Panc1 (cell line): ENCODE results near the gene TMEM117. TPM values are rescaled to one million over a fixed set of nuclear protein-coding genes. Genes with fewer than 3 reads are reported as not detected.

ENCODE experiments used
- ATAC-seq: fragments of 200-7000 bp; cut with Tn5 transposase; 2 replicates; pipeline ENCODE4 v1.9.1; 2020; ENCODE audit warnings: mild to moderate bottlenecking, moderate library complexity
- BruUV-seq: library from RNA; stranded (reverse); fragments of 400-500 nt; replicated peaks from 2 replicates; lab custom pipeline; 2021; lab: Mats Ljungman, UMichigan
- CTCF ChIA-PET: fragments of 300-600 bp; sonication (Branson Sonifier 250); formaldehyde crosslinking; loops from one replicate; lab custom pipeline; 2022; ENCODE audit warnings: antibody characterized with exemption; lab: Charles Lee
- POLR2A ChIA-PET: fragments of 300-600 bp; sonication (Branson Sonifier 250); formaldehyde crosslinking; loops from one replicate; lab custom pipeline; 2022; ENCODE audit warnings: antibody characterized with exemption; lab: Charles Lee
- DNase-seq: peaks from one replicate; pipeline ENCODE4 v3.0.0-alpha.2; 2010; ENCODE audit warnings: low read depth, low spot score
- H3K27ac ChIP-seq: 2 replicates; pipeline ENCODE4 v1.5.1; 2011; ENCODE audit warnings: mild to moderate bottlenecking, low read length, inconsistent platforms
- H3K27me3 ChIP-seq: fragments of 200-500 bp; sonication (Bioruptor generic); 2 replicates; pipeline ENCODE4 v1.6.0; 2014; ENCODE audit warnings: low read length, inconsistent platforms; ENCODE audit not compliant: control insufficient read depth, insufficient read depth
- H3K36me3 ChIP-seq: fragments of 200-500 bp; sonication (Bioruptor generic); 2 replicates; pipeline ENCODE4 v1.5.1; 2014; ENCODE audit warnings: inconsistent platforms, mild to moderate bottlenecking, low read length, moderate library complexity; ENCODE audit not compliant: control insufficient read depth, insufficient read depth
- H3K4me1 ChIP-seq: 2 replicates; pipeline ENCODE4 v1.5.1; 2011; ENCODE audit warnings: inconsistent platforms, mild to moderate bottlenecking, low read length, moderate library complexity; ENCODE audit not compliant: control insufficient read depth, insufficient read depth
- H3K4me3 ChIP-seq, 2 experiments: 2 replicates each; pipeline ENCODE4 v1.5.1; 2011 to 2012; ENCODE audit warnings: low read depth in 2 of 2, low read length in 2 of 2, mild to moderate bottlenecking in 2 of 2, inconsistent platforms in 1 of 2, moderate library complexity in 1 of 2
- H3K9me3 ChIP-seq: fragments of 200-500 bp; sonication (Bioruptor generic); 2 replicates; pipeline ENCODE4 v1.5.1; 2014; ENCODE audit warnings: low read depth, mild to moderate bottlenecking, inconsistent platforms, low read length, moderate library complexity; ENCODE audit not compliant: control insufficient read depth, insufficient read depth
- POLR2AphosphoS5 ChIP-seq: IDR thresholded peaks from 2 replicates; pipeline ENCODE4 v1.6.1; 2012; ENCODE audit warnings: mild to moderate bottlenecking, low read depth, low read length, moderate library complexity
- SIN3A ChIP-seq: IDR thresholded peaks from 2 replicates; pipeline ENCODE4 v1.6.1; 2012; ENCODE audit warnings: low read depth, mild to moderate bottlenecking, low read length, moderate library complexity, borderline replicate concordance; ENCODE audit not compliant: insufficient read depth
- TCF7L2 ChIP-seq: IDR thresholded peaks from 2 replicates; pipeline ENCODE4 v1.6.1; 2011; ENCODE audit warnings: mild to moderate bottlenecking, low read depth, low read length, inconsistent platforms
- in situ Hi-C: cut with HindIII; loops from 2 replicates; pipeline ENCODE4 v1.10.0; 2016; ENCODE audit warnings: low sequenced_read_pairs, low pct_unique_long_range_greater_than_20kb
- intact Hi-C: fragments of 100-400 bp; cut with micrococcal nuclease; formaldehyde crosslinking; loops from one replicate; pipeline ENCODE4 v1.10.0; 2022; ENCODE audit not compliant: unreplicated experiment
- total RNA-seq: library from RNA; stranded (reverse); gene quantifications from one replicate; pipeline ENCODE4 v1.2.1, GENCODE V29; 2021; ENCODE audit not compliant: unreplicated experiment
- TF ChIP-seq, protein P1 (sequence below): fragments of 450-650 bp; IDR thresholded peaks from 2 replicates; pipeline ENCODE4 v1.5.1; 2017; ENCODE audit warnings: mild to moderate bottlenecking
- TF ChIP-seq, protein P2 (sequence below), 2 experiments: IDR thresholded peaks; 2 replicates each; pipeline ENCODE4 v1.6.1; 2011 to 2012; ENCODE audit warnings: low read depth in 2 of 2, control low read depth in 1 of 2, low read length in 1 of 2, mild to moderate bottlenecking in 1 of 2, moderate library complexity in 1 of 2; ENCODE audit not compliant: insufficient read depth in 1 of 2

Gene TMEM117
- total RNA-seq, 1 experiment from 2014 or later = 5.5 TPM

DNA sequence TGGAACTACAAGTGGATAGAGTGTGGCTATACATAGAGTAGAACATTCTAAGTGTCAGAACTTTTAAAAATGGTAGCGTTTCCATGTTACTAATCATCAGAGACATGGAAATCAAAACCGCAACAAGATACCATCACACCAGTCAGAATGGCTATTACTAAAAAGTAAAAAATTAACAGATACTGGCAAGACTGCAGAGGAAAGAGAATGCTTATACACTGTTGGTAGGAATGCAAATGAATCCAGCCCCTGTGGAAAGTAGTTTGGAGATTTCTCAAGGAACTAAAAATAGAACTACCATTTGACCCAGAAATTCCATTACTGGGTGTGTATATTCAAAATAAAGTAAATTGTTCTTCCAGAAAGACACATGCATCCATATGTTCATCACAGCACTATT is 521.6 kb downstream of the TMEM117 start:
- H3K36me3 ChIP-seq = no peaks in the 10 kb centered on the region
- CTCF ChIA-PET = no interaction called here
- no peak for ATAC-seq
- DNase-seq = no peak
- no TSS peak for BruUV-seq
- 0 out of 2 replicates have a peak, but pooled peaks cover 3% of the 10 kb centered on the region for H3K9me3 ChIP-seq
- H3K27me3 ChIP-seq = no peaks in the 10 kb centered on the region
- POLR2A ChIA-PET = no interaction called here
- in situ Hi-C loops (no loop called here), intact Hi-C loops (no loop called here)
- no peak overlapping the region for H3K27ac ChIP-seq
- no peaks in the 10 kb centered on the region for H3K4me1 ChIP-seq
- TF ChIP-seq POLR2AphosphoS5 (no peak), SIN3A (no peak), TCF7L2 (no peak)
- TF ChIP-seq, protein P1, sequence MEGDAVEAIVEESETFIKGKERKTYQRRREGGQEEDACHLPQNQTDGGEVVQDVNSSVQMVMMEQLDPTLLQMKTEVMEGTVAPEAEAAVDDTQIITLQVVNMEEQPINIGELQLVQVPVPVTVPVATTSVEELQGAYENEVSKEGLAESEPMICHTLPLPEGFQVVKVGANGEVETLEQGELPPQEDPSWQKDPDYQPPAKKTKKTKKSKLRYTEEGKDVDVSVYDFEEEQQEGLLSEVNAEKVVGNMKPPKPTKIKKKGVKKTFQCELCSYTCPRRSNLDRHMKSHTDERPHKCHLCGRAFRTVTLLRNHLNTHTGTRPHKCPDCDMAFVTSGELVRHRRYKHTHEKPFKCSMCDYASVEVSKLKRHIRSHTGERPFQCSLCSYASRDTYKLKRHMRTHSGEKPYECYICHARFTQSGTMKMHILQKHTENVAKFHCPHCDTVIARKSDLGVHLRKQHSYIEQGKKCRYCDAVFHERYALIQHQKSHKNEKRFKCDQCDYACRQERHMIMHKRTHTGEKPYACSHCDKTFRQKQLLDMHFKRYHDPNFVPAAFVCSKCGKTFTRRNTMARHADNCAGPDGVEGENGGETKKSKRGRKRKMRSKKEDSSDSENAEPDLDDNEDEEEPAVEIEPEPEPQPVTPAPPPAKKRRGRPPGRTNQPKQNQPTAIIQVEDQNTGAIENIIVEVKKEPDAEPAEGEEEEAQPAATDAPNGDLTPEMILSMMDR = no peak
- TF ChIP-seq, protein P2, sequence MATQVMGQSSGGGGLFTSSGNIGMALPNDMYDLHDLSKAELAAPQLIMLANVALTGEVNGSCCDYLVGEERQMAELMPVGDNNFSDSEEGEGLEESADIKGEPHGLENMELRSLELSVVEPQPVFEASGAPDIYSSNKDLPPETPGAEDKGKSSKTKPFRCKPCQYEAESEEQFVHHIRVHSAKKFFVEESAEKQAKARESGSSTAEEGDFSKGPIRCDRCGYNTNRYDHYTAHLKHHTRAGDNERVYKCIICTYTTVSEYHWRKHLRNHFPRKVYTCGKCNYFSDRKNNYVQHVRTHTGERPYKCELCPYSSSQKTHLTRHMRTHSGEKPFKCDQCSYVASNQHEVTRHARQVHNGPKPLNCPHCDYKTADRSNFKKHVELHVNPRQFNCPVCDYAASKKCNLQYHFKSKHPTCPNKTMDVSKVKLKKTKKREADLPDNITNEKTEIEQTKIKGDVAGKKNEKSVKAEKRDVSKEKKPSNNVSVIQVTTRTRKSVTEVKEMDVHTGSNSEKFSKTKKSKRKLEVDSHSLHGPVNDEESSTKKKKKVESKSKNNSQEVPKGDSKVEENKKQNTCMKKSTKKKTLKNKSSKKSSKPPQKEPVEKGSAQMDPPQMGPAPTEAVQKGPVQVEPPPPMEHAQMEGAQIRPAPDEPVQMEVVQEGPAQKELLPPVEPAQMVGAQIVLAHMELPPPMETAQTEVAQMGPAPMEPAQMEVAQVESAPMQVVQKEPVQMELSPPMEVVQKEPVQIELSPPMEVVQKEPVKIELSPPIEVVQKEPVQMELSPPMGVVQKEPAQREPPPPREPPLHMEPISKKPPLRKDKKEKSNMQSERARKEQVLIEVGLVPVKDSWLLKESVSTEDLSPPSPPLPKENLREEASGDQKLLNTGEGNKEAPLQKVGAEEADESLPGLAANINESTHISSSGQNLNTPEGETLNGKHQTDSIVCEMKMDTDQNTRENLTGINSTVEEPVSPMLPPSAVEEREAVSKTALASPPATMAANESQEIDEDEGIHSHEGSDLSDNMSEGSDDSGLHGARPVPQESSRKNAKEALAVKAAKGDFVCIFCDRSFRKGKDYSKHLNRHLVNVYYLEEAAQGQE (IDR thresholded peaks at IDR 0.05; ENCODE audit: insufficient read depth in 1 of 2, low read depth in 2 of 2, low read length in 1 of 2) = no peak
- H3K4me3 ChIP-seq = no peak overlapping the region

DNA sequence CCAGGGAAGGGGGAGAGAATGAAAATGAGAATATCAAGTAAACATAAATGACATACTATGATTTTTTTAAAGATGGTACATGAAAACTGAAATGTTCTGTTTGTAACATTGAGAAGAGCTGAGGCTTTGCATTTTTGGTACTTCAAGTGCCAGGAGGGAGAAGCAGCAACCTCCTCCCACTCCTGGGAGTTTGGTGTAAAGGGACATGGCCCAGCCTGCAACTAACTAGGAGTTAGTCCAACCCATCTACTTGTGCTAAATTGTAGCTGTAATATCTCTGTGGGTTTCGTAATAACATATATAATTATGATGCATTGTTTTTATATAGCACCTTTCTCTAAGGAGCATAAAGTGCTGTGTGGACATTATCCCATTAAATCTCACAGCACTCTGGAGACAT is 522.8 kb downstream of the TMEM117 start:
- Histone ChIP-seq H3K27me3 (no peaks in the 10 kb centered on the region), H3K27ac (no peak overlapping the region), H3K4me1 (no peaks in the 10 kb centered on the region), H3K4me3 (no peak overlapping the region), H3K9me3 (0 out of 2 replicates have a peak, but pooled peaks cover 3% of the 10 kb centered on the region), H3K36me3 (no peaks in the 10 kb centered on the region)
- in situ Hi-C loops = no loop called here
- POLR2A ChIA-PET = no interaction called here
- TF ChIP-seq SIN3A (no peak), POLR2AphosphoS5 (no peak), TCF7L2 (no peak)
- TF ChIP-seq, protein P1 = no peak
- TF ChIP-seq, protein P2 (IDR thresholded peaks at IDR 0.05; ENCODE audit: insufficient read depth in 1 of 2, low read depth in 2 of 2, low read length in 1 of 2) = no peak
- CTCF ChIA-PET = no interaction called here
- BruUV-seq = no TSS peak
- DNase-seq = no peak
- intact Hi-C loops = no loop called here
- no peak for ATAC-seq
